ENCODE results near the gene PRX. TPM values are rescaled to one million over a fixed set of nuclear protein-coding genes. Genes with fewer than 3 reads are reported as not detected.

Gene PRX
- total and polyA plus RNA-seq, 9 of the 15 experiments (the other 6 are each of a cell fraction or from before 2014, with no cell fraction given), result 0.65 to 3.5 (median 1.7) TPM; not detected in 2

GRCh38 chr19:40449506-40449905 lies 36.3 kb upstream of the PRX start:
- POLR2A ChIA-PET, result no interaction called here
- Histone ChIP-seq H4K20me1 (replicated peaks; ENCODE audit: control insufficient read depth, insufficient read depth, low read length) (no peaks in the 10 kb centered on the region; the same call in 1 of the 2 replicates), H3K4me2 (ENCODE audit: insufficient read depth, low read length) (no peak overlapping the region), H3K9me1 (ENCODE audit: control insufficient read depth, insufficient read depth, low read length) (no peaks in the 10 kb centered on the region), H3K27ac (ENCODE audit: extremely low read depth, low read depth, low read length) (no peak overlapping the region), H3K4me3 (no peak overlapping the region), H3K9ac (ENCODE audit: insufficient read depth in 1 of 2, low read depth in 2 of 2, low read length in 2 of 2) (no peak overlapping the region), H3K27me3 (ENCODE audit: control insufficient read depth in 2 of 2, insufficient read depth in 2 of 2, low read length in 2 of 2) (no peaks in the 10 kb centered on the region), H3K4me1 (replicated peaks in 1 of 2; ENCODE audit: control insufficient read depth in 2 of 2, insufficient read depth in 2 of 2, low read length in 2 of 2) (peaks cover 21 to 22% of the 10 kb centered on the region in 2 experiments; a peak in 4 of 5 replicates), H3K9me3 (replicated peaks; ENCODE audit: control insufficient read depth, insufficient read depth, low read depth, low read length) (no peaks in the 10 kb centered on the region), H3K36me3 (ENCODE audit: control insufficient read depth, insufficient read depth, low read length) (peaks cover 58% of the 10 kb centered on the region), H3K79me2 (ENCODE audit: control insufficient read depth, insufficient read depth, low read length) (no peaks in the 10 kb centered on the region), H2AFZ (ENCODE audit: low read depth, low read length) (no peak overlapping the region)
- ATAC-seq (no peak), DNase-seq (ENCODE audit: extremely low read depth in 1 of 4, low spot score in 3 of 4) (no peak), FAIRE-seq (no peak)
- BruUV-seq (replicated peaks), result no TSS peak
- CTCF ChIA-PET (ENCODE audit: low intra/inter-chr PET ratio), result no interaction called here
- intact Hi-C loops (cut with micrococcal nuclease), result no loop called here
- 92% methylated on average over 4 of the region's 4 CpGs for WGBS (ENCODE audit: insufficient coverage, low coverage, missing lambda C conversion rate)
- in situ Hi-C loops (cut with MboI), result no loop called here
- no peak for TF ChIP-seq ZBTB40 (IDR thresholded peaks at IDR 0.05)
- no peak for TF ChIP-seq ZBTB40 (CRISPR knock-in tag; IDR thresholded peaks at IDR 0.05)
- no peak for TF ChIP-seq CREM (IDR thresholded peaks at IDR 0.05; ENCODE audit: low read depth)
- no peak for TF ChIP-seq ZBTB17 (CRISPR knock-in tag; IDR thresholded peaks at IDR 0.05)
- no peak for TF ChIP-seq LEF1 (IDR thresholded peaks at IDR 0.05)
- TF ChIP-seq CEBPB (tag; IDR thresholded peaks at IDR 0.05), result no peak
- no peak for TF ChIP-seq SMARCC2 (IDR thresholded peaks at IDR 0.05; ENCODE audit: low read depth)
- no peak for TF ChIP-seq CBX5 (IDR thresholded peaks at IDR 0.05; ENCODE audit: borderline replicate concordance, low read depth)
- TF ChIP-seq ZNF586 (CRISPR knock-in tag; conservative IDR thresholded peaks at IDR 0.05), result no peak
- TF ChIP-seq C11orf30 (IDR thresholded peaks at IDR 0.05; ENCODE audit: low read depth), result no peak
- no peak for TF ChIP-seq HNRNPK (IDR thresholded peaks at IDR 0.05; ENCODE audit: low read depth, low read length, poor library complexity, severe bottlenecking)
- no peak for TF ChIP-seq HDAC3 (IDR thresholded peaks at IDR 0.05; ENCODE audit: borderline replicate concordance, partially characterized antibody)
- TF ChIP-seq RNF2 (IDR thresholded peaks at IDR 0.05), result no peak
